ENCODE measurements around the gene BMPR1B.

Gene BMPR1B

DNA sequence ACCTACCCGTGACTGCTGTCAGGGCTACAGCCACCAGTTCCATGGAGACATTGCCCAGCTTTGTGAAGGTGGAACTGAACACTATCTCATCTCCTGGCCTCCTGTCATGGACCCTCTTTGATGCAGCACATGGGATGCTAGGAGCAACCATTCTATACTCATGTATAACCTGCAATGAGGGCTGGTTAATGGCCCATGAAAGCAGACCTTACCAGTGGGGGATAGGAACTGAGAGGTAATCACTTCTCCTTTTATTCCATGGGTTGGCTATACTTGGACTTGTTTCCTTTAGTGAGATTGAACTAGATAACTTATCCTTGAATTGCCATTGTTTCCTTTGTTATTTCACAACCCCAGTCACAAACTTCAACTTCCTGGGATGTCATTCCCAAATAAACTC, 310.6 kb downstream of the BMPR1B start:
- no peaks in the 10 kb centered on the region for H3K79me2 ChIP-seq (ENCODE audit: insufficient read depth, low read depth)
- no peak for TF ChIP-seq CTCF (conservative IDR thresholded peaks at IDR 0.05; ENCODE audit: low read depth, low read length)
- H3K27ac ChIP-seq = peak overlapping the region; percentile 18; the same call in 1 of the 2 replicates
- H2AFZ ChIP-seq (ENCODE audit: low read depth) = peak overlapping the region; percentile 7; the same call in 1 of the 2 replicates
- no peaks in the 10 kb centered on the region for H3K27me3 ChIP-seq (ENCODE audit: insufficient read depth, low read depth)
- H4K20me1 ChIP-seq (ENCODE audit: insufficient read depth) = no peaks in the 10 kb centered on the region
- peak overlapping the region; percentile 62 for H3K4me2 ChIP-seq
- peaks cover 21% of the 10 kb centered on the region for H3K4me1 ChIP-seq (ENCODE audit: low read depth, poor library complexity, severe bottlenecking)
- no peaks in the 10 kb centered on the region for H3K36me3 ChIP-seq (ENCODE audit: insufficient read depth)
- H3K9ac ChIP-seq = no peak overlapping the region
- no peak overlapping the region for H3K4me3 ChIP-seq (IDR thresholded peaks at IDR 0.05; ENCODE audit: insufficient read depth, low read depth, low read length)

GRCh38 chr4:95068818-95069478, 311.2 kb downstream of the BMPR1B start:
- peak overlapping the region; percentile 62 for H3K4me2 ChIP-seq

DNA sequence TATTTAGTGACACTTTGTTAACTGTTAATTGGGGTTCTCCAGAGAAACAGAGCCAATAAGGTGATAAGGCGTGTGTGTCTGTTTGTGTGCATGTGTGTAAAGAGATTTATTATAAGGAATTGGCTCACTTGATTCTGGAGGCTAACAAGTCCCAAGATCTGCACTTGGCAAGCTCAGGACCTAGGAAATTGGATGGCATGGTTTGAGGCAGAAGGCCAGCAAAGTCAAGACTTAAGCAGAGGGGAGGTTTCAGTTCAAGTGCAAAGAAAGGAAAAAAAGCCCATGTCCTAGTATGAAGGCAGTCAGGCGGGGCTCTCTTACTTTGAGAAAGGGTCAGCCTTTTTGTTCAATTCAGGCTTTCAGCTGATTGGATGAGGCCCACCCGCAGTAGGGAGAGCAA, 314.1 kb downstream of the BMPR1B start:
- H3K27me3 ChIP-seq (ENCODE audit: insufficient read depth, low read depth) = no peaks in the 10 kb centered on the region
- no peak for TF ChIP-seq CTCF (conservative IDR thresholded peaks at IDR 0.05; ENCODE audit: low read depth, low read length)

More at GRCh38 chr4:95068818-95069478, 311.2 kb downstream of the BMPR1B start:
- Histone ChIP-seq H2AFZ (ENCODE audit: low read depth) (peak overlapping the region; percentile 7; the same call in 1 of the 2 replicates), H3K27ac (peak overlapping the region; percentile 18), H4K20me1 (ENCODE audit: insufficient read depth) (no peaks in the 10 kb centered on the region), H3K79me2 (ENCODE audit: insufficient read depth, low read depth) (no peaks in the 10 kb centered on the region), H3K36me3 (ENCODE audit: insufficient read depth) (no peaks in the 10 kb centered on the region), H3K4me3 (IDR thresholded peaks at IDR 0.05; ENCODE audit: insufficient read depth, low read depth, low read length) (no peak overlapping the region), H3K9ac (no peak overlapping the region), H3K27me3 (ENCODE audit: insufficient read depth, low read depth) (no peaks in the 10 kb centered on the region), H3K4me1 (ENCODE audit: low read depth, poor library complexity, severe bottlenecking) (peaks cover 21% of the 10 kb centered on the region)
- no peak for TF ChIP-seq CTCF (conservative IDR thresholded peaks at IDR 0.05; ENCODE audit: low read depth, low read length)

DNA sequence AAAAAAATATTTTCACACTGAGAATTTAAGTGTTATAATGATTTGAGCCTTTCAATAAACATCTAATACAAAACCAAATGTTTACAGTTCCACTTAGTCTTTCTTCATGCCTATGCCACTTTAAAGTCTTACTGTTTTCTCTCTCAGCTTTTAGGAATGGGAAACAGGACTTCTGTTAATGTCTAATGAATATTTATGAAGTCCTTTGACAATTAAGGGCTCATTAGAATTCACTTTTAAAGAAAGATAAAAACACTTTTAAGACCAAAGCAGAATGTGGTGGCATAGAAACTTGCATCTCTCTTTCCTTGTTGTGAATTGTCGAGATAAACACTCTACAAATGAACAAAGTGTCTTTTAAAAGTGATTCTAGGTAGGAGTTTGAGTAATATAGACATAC, 315.9 kb downstream of the BMPR1B start:
- no peak for TF ChIP-seq CTCF (conservative IDR thresholded peaks at IDR 0.05; ENCODE audit: low read depth, low read length)
- H3K36me3 ChIP-seq (ENCODE audit: insufficient read depth) = no peaks in the 10 kb centered on the region
- H3K4me1 ChIP-seq (ENCODE audit: low read depth, poor library complexity, severe bottlenecking) = peaks cover 15% of the 10 kb centered on the region
- no peaks in the 10 kb centered on the region for H3K27me3 ChIP-seq (ENCODE audit: insufficient read depth, low read depth)
- H3K4me3 ChIP-seq (IDR thresholded peaks at IDR 0.05; ENCODE audit: insufficient read depth, low read depth, low read length) = no peak overlapping the region
- H3K9ac ChIP-seq = no peak overlapping the region
- H3K79me2 ChIP-seq (ENCODE audit: insufficient read depth, low read depth) = no peaks in the 10 kb centered on the region
- no peaks in the 10 kb centered on the region for H4K20me1 ChIP-seq (ENCODE audit: insufficient read depth)
- H3K27ac ChIP-seq = no peak overlapping the region
- no peak overlapping the region for H2AFZ ChIP-seq (ENCODE audit: low read depth)
- H3K4me2 ChIP-seq = no peak overlapping the region

More for the DNA sequence above, 314.1 kb downstream of the BMPR1B start:
- peaks cover 21% of the 10 kb centered on the region for H3K4me1 ChIP-seq (ENCODE audit: low read depth, poor library complexity, severe bottlenecking)
- no peak overlapping the region for H3K27ac ChIP-seq
- no peaks in the 10 kb centered on the region for H4K20me1 ChIP-seq (ENCODE audit: insufficient read depth)
- no peak overlapping the region for H3K4me2 ChIP-seq
- no peak overlapping the region for H3K9ac ChIP-seq
- H3K4me3 ChIP-seq (IDR thresholded peaks at IDR 0.05; ENCODE audit: insufficient read depth, low read depth, low read length) = no peak overlapping the region
- no peak overlapping the region for H2AFZ ChIP-seq (ENCODE audit: low read depth)
- no peaks in the 10 kb centered on the region for H3K36me3 ChIP-seq (ENCODE audit: insufficient read depth)
- no peaks in the 10 kb centered on the region for H3K79me2 ChIP-seq (ENCODE audit: insufficient read depth, low read depth)

Measured in KMS-11 (cell line).